ENCODE measurements around the gene EDA.
"Not testable (repeated sequence)": the region's sequence is repeated elsewhere in the genome, so short reads cannot be mapped to it uniquely, and the experiment has no call there.

EDA gene

DNA sequence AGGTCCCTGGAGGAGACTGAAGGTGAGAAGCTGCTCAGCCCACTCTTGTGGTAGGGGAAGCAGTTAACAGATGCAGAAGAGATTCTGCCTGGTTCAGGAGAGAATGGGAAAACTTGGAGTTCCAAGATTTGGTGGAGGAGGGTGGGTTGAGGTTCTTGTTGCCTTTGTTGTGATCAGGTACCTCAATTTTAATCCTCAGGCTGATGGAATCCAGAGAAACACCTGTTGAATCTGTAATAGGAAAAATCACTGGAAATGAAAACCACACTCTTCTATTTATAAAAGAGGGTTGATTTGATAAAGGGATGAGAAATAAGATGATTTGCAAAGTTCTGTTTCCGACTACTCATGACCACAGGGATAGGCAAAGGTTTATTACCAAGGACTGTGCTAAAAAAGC lies 132.1 kb downstream of the EDA start:
- DNase-seq = no peak

GRCh38 chrX:69759921-69760625 lies 144.2 kb downstream of the EDA start:
- no peak for DNase-seq

DNA sequence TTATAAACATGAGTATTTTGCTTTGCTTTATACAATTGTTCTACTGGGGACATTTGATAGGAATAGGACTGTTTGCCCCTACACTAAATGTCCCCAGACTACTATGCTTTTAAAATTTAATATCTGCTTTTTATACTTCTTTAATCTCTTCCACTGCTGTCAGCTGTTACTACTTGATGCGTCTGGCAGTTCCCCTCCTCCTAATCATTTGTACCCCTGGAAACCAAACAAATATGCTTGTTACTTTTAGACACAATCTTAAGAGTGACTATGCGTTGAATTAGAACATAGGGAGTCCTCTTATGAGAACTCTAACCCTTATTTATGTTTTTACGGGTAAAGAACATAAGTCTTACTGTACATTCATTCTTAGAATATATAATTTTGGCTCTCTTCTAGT lies 145.7 kb downstream of the EDA start:
- DNase-seq = no peak

DNA sequence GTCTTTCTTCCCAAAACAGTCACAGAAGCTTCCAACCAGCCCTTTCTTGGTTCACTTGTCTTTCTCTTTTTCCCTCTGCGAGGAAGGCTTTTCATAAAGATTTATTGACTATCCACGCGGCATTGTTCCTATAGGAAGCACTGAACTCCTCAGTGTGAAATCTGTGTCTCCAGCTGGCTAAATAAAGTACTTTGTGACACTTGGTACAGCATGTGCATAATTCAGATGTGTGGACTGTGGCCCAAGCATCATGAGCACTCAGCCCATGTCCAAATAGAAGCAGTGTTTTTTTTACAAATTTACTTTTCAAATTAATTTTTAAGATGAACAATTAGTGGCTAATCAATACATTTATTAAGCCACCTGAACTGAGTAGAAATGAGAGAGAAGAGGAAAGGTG lies 146.4 kb downstream of the EDA start:
- DNase-seq = no peak

- DNase-seq = no peak
Measured at GRCh38 chrX:69793260-69793935, 177.5 kb downstream of the EDA start.

DNA sequence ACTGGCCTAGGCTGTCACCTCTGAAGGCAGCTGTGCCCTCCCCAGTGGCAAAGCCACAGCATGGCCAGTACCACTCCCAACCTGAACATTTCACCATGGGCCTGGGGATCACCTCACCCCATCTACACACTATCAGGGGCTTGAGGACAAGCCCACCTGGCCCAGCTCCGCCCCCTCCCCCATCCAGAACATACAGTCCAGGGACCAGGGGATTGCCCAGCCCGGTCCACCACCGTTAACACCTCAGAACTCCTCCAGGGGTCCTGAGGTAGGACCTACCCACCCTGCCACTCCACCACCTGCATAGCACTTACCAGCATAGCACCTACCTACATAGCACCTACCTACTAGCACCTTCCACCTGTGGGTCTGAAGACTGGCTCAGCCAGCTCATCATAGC lies 179.8 kb downstream of the EDA start:
- DNase-seq = no peak

DNA sequence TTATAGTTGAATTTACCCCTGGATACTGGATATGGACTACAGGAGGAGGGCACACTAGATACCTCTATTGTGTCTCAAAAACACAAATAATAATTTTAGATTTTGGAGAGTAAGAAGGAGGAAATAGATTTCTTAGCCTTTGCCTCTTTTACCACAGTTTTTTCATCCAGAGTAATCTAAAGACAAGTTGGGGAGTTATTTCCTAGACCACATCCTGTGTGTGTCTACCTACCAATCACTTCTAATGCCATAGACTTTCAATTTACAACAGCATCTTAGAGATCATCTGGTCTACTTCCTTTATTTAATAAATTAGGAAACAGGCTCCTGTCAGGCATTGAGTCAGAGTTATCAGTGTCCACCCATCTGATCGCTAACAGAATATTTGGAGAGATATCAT lies 191.5 kb downstream of the EDA start:
- no peak for DNase-seq

DNA sequence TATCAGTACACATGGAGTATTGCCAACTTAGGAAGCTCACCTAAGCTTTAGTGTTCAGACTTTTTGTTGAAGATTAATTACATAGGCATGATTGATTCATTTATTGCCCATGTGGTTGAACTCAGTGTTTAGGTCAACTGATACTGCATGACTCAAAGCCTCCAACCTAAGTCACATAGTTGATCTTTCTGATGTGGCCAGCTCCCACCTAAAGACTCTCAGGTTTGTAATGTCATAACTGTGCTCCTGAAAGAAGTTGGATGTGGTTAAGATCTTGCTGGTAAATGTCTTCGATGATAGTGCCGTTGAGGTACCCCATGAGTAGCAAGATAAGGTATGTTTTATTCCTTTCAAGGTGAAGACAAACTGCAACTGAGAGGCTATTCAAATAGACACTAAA lies 192.5 kb downstream of the EDA start:
- no peak for DNase-seq

- no peak for DNase-seq
Measured at GRCh38 chrX:69813677-69814076, 197.8 kb downstream of the EDA start.

DNA sequence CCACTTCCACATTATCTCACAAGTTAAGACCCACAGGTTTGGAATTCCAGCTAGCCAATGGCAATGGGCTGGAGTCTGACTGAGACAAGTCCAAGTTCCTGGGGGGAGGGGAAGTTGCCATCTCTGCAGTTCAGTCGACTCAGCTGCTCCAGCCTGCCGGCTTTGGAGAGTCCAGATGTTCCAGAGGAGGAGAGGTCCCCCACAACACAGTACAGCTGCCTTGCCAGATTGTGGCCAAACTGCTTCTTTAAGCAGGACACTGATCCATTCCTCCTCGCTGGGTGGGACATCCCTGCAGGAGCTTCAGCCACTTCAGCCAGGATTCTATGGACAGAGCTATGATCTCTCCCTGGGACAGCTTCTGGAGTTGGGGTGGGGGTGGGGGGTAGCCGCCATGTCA lies 199.2 kb downstream of the EDA start:
- no peak for DNase-seq

DNA sequence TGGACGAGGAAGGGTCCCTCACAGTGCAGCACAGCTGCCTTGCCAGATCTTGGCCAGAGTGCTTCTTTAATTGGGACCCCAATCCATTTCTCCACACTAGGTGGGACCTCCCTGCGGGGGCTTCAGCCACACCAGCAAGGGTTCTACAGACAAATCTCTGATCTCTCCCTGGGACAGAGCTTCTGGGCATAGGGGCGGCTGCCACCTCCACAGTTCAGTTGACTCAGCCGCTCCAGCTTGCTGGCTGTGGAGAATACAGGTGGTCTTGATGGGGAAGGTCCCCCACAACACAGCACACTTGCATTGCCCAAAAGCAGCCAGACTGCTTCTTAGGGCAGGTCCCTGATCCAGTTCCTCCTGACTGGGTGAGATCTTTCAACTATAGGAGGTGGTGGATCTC lies 199.6 kb downstream of the EDA start:
- no peak for DNase-seq

DNA sequence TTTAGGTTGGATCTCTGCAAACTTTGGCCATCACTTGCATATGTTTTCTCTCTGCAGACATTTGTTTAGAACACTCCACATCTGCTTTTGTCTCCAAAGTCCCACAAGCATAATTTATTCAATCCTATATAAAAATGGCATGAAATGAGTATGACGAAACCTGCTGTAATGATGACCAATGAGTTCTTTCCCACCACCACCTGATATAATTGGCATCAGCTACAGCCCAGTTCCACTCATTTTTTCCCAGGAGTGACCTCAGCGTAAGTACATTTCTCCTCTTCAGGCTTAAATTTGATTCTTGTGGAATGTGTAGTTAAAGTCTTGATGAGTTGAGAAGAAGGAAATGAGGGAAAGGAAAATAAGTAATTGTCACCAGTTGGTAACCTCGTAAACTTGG lies 228.7 kb downstream of the EDA start:
- DNase-seq = no peak

DNA sequence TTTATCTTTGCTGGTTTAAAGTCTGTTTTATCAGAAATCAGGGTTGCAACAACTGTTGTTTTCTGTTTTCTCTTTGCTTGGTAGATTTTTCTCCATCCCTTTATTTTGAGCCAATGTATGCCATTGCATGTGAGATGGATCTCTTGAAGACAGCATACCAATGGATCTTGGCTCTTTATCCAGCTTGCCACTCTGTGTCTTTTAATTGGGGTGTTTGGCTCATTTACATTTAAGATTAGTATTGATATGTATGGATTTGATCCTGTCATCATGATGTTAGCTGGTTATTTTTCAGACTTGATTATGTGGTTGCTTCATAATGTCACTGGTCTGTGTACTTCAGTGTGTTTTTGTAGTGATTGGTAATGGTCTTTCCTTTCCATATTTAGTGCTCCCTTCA lies 244.1 kb downstream of the EDA start:
- DNase-seq = not testable (repeated sequence)

- no peak for DNase-seq
Measured at GRCh38 chrX:69876221-69876620, 260.3 kb downstream of the EDA start.

- no peak for DNase-seq
Measured at GRCh38 chrX:69884210-69884609, 268.3 kb downstream of the EDA start.

- no peak for DNase-seq
Measured at GRCh38 chrX:69896046-69896445, 280.1 kb downstream of the EDA start.

GRCh38 chrX:69900491-69900890 lies 284.6 kb downstream of the EDA start:
- DNase-seq = no peak

DNA sequence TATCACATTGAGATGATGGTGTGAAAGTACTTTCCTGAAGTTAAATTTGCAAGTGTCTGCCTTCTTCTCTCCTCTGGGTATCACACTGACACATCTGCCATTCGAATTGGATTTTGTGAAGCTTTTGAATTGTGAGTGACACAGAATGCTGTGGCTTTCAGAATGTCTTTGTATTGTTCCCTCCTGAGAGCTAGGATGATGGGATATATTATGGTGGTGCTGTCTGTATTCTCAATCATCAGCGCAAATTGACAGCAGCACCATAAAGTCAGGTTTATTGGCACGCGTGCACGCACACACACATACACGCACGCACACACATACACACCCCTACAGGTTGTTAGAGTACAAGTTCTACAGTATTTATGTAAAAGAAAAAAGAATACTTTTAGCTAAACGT lies 290.5 kb downstream of the EDA start:
- DNase-seq = no peak

- DNase-seq = no peak
Measured at GRCh38 chrX:69914781-69915180, 298.9 kb downstream of the EDA start.

DNA sequence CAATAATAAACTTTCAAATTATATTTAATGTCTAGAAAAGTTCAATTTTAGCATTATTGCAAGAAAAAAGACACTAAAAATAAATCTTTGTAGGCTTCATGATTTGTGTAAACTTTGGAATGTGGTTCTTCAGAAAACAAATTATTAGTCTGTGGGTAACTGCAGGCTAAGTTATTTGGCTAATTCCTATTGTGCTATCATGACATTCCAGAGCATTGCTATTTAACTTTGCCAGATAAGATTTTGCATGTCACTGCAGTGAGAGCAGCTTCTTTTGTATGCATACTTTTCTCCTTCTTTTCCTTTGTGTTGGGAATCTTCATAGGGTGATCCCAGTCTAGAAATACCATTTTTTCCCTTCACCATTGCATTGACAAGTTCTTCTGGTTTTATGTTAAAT lies 303.8 kb downstream of the EDA start:
- no peak for DNase-seq

- no peak for DNase-seq
Measured at GRCh38 chrX:69932323-69932722, 316.4 kb downstream of the EDA start.

DNA sequence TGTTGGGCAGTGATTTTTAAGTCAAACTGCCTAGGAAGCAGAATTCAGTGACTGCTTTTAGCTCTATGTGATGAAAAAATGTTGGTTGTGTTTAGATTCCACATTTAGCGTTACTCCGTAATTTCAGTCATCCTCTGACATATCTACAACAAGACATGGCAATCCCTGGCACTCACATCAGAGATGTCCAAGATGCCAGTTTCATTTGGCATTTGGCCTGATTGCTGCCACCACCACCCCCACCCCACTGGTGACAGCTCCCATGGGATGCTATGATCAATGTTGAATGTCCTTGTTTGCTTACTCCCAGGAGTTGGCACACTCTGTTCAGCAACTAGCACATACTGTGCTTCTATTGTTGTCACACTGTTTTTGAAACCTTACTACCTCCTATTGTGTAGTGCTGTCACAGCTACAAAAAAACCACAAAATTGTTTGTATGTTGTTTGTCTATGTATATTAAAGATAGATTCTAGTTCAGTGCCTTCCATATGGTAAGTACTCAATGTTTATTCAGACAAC lies 332.4 kb downstream of the EDA start:
- no peak for DNase-seq

DNA sequence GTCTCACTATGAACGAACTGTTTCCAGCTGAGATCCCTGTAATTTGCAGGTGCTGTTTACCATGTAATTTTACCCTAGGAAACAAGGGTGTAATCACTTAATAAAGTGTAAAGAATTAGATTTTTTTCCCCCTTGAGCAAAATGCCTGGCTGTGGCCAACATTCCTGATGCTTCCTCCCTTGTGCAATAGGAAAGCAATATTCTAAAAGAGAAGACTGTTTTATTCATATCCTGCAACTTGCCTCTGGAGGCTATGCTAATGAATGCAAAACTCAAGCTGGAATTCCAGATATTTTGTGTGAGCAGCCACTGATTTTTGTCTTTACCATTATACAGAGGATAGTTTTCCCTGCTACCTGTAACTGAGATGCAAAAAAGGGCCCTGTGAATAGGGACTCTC lies 335.8 kb downstream of the EDA start:
- DNase-seq = no peak

DNA sequence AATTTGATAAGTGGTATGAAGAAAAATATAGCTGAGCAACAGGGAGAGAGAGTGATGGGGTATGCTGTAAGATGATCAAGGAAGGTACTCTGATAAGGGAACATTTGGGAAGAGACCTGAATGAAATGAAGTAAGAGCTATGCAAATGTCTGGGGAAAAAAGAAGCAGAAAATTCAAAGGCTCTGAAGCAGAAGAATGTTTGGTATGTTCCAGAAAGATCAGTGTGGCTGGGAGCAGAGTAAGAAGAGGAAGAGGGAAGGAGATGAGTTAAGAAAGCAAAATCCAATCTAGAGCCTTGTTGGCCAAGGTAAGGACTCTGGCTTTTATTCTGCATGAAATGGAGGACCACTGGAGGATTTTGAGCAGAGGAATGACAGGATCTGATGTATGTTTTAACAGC lies 343.8 kb downstream of the EDA start:
- no peak for DNase-seq
